BLaER1 (cell line): ENCODE measurements around the gene MAPK8.

Source experiments
- H3K27ac ChIP-seq: shearing (Covaris generic); formaldehyde crosslinking; 2 replicates; pipeline ENCODE4 v1.8.1; 2022
- H3K27me3 ChIP-seq: shearing (Covaris generic); formaldehyde crosslinking; 2 replicates; pipeline ENCODE4 v1.8.1; 2022
- H3K36me3 ChIP-seq: shearing (Covaris generic); formaldehyde crosslinking; 2 replicates; pipeline ENCODE4 v1.8.1; 2022
- H3K4me1 ChIP-seq: shearing (Covaris generic); formaldehyde crosslinking; 2 replicates; pipeline ENCODE4 v1.8.1; 2022
- H3K4me2 ChIP-seq: shearing (Covaris generic); formaldehyde crosslinking; 2 replicates; pipeline ENCODE4 v1.8.1; 2022
- H3K4me3 ChIP-seq: shearing (Covaris generic); formaldehyde crosslinking; 2 replicates; pipeline ENCODE4 v1.8.1; 2022
- H3K9ac ChIP-seq: shearing (Covaris generic); formaldehyde crosslinking; 2 replicates; pipeline ENCODE4 v1.8.1; 2022
- H3K9me3 ChIP-seq: shearing (Covaris generic); formaldehyde crosslinking; 2 replicates; pipeline ENCODE4 v1.8.1; 2022
- H4K20me1 ChIP-seq: shearing (Covaris generic); formaldehyde crosslinking; 2 replicates; pipeline ENCODE4 v1.8.1; 2022
- Cebpa-rat ChIP-seq: shearing (Covaris generic); IDR thresholded peaks from 2 replicates; pipeline ENCODE4 v1.8.1; 2022

The MAPK8 gene

GRCh38 chr10:48390933-48391845 is 84.7 kb downstream of the MAPK8 start:
- 0 out of 2 replicates have a peak, but pooled peaks cover 4% of the 10 kb centered on the region for H3K36me3 ChIP-seq
- no peak for TF ChIP-seq Cebpa-rat
- H3K9ac ChIP-seq, result no peak overlapping the region
- H3K4me2 ChIP-seq, result peak overlapping the region; percentile 43; the same call in 1 of the 2 replicates
- H3K9me3 ChIP-seq, result no peaks in the 10 kb centered on the region
- peaks cover 17% of the 10 kb centered on the region for H3K4me1 ChIP-seq
- no peak overlapping the region for H3K4me3 ChIP-seq
- no peaks in the 10 kb centered on the region for H3K27me3 ChIP-seq
- no peak overlapping the region for H3K27ac ChIP-seq
- peaks cover 88% of the 10 kb centered on the region for H4K20me1 ChIP-seq

GRCh38 chr10:48391994-48392393 is 85.5 kb downstream of the MAPK8 start:
- Histone ChIP-seq H3K36me3 (0 out of 2 replicates have a peak, but pooled peaks cover 4% of the 10 kb centered on the region), H4K20me1 (peaks cover 88% of the 10 kb centered on the region), H3K4me1 (peaks cover 17% of the 10 kb centered on the region), H3K27me3 (no peaks in the 10 kb centered on the region), H3K9me3 (no peaks in the 10 kb centered on the region), H3K9ac (no peak overlapping the region), H3K4me2 (no peak overlapping the region), H3K27ac (no peak overlapping the region), H3K4me3 (no peak overlapping the region)
- TF ChIP-seq Cebpa-rat, result no peak

GRCh38 chr10:48398261-48398660 is 91.8 kb downstream of the MAPK8 start:
- H4K20me1 ChIP-seq, result peaks cover 66% of the 10 kb centered on the region
- no peak for TF ChIP-seq Cebpa-rat
- no peak overlapping the region for H3K9ac ChIP-seq
- H3K36me3 ChIP-seq, result no peaks in the 10 kb centered on the region
- no peaks in the 10 kb centered on the region for H3K4me1 ChIP-seq
- H3K4me2 ChIP-seq, result no peak overlapping the region
- no peaks in the 10 kb centered on the region for H3K9me3 ChIP-seq
- H3K4me3 ChIP-seq, result no peak overlapping the region
- H3K27me3 ChIP-seq, result no peaks in the 10 kb centered on the region
- no peak overlapping the region for H3K27ac ChIP-seq

- no peak overlapping the region for H3K4me3 ChIP-seq
These were observed 92.6 kb downstream of the MAPK8 start for GRCh38 chr10:48399056-48399541.

GRCh38 chr10:48399551-48399950 is 93.1 kb downstream of the MAPK8 start:
- H3K36me3 ChIP-seq, result 0 out of 2 replicates have a peak, but pooled peaks cover 7% of the 10 kb centered on the region
- H3K9me3 ChIP-seq, result no peaks in the 10 kb centered on the region
- H3K9ac ChIP-seq, result no peak overlapping the region
- no peak for TF ChIP-seq Cebpa-rat
- H3K27ac ChIP-seq, result no peak overlapping the region
- no peak overlapping the region for H3K4me2 ChIP-seq
- peaks cover 63% of the 10 kb centered on the region for H4K20me1 ChIP-seq
- no peak overlapping the region for H3K4me3 ChIP-seq
- H3K27me3 ChIP-seq, result no peaks in the 10 kb centered on the region
- H3K4me1 ChIP-seq, result no peaks in the 10 kb centered on the region

More at GRCh38 chr10:48399056-48399541, 92.6 kb downstream of the MAPK8 start:
- Histone ChIP-seq H3K4me2 (no peak overlapping the region), H3K27me3 (no peaks in the 10 kb centered on the region), H4K20me1 (peaks cover 63% of the 10 kb centered on the region), H3K4me1 (no peaks in the 10 kb centered on the region), H3K9me3 (no peaks in the 10 kb centered on the region), H3K9ac (no peak overlapping the region), H3K27ac (no peak overlapping the region), H3K36me3 (0 out of 2 replicates have a peak, but pooled peaks cover 2% of the 10 kb centered on the region)
- TF ChIP-seq Cebpa-rat, result no peak

- Histone ChIP-seq H3K9me3 (no peaks in the 10 kb centered on the region), H3K27ac (no peak overlapping the region), H3K4me3 (no peak overlapping the region), H3K4me2 (no peak overlapping the region), H3K9ac (no peak overlapping the region), H3K4me1 (no peaks in the 10 kb centered on the region), H3K36me3 (0 out of 2 replicates have a peak, but pooled peaks cover 9% of the 10 kb centered on the region), H4K20me1 (peaks cover 58% of the 10 kb centered on the region), H3K27me3 (no peaks in the 10 kb centered on the region)
- no peak for TF ChIP-seq Cebpa-rat
These were observed 93.8 kb downstream of the MAPK8 start for GRCh38 chr10:48400129-48400849.

DNA sequence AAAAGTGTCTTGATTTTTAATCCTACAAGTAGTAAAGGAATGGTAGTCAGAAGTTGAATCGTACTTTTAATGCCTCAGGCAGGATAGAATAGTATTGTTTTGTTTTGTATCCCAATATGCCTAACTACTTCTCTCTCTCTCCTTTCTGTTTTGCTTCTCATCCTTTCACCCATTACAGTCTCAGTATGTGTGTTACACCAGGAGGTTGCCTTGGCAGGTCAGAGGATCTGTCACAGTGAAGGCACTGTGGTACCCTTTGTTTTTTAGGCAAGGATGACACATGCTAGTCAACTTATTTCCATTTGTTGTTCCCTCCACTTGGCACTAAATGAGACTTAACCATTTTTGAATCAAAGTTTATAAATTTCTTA is 94.4 kb downstream of the MAPK8 start:
- no peak for TF ChIP-seq Cebpa-rat
- Histone ChIP-seq H3K9ac (no peak overlapping the region), H3K4me3 (no peak overlapping the region), H3K9me3 (no peaks in the 10 kb centered on the region), H3K27me3 (no peaks in the 10 kb centered on the region), H3K4me2 (no peak overlapping the region), H3K4me1 (no peaks in the 10 kb centered on the region), H4K20me1 (peaks cover 53% of the 10 kb centered on the region), H3K27ac (no peak overlapping the region), H3K36me3 (peaks cover 11% of the 10 kb centered on the region)

GRCh38 chr10:48404646-48405045 is 98.2 kb downstream of the MAPK8 start:
- Histone ChIP-seq H3K27me3 (no peaks in the 10 kb centered on the region), H3K36me3 (peaks cover 23% of the 10 kb centered on the region), H3K27ac (no peak overlapping the region), H4K20me1 (peaks cover 19% of the 10 kb centered on the region), H3K4me3 (no peak overlapping the region), H3K4me2 (no peak overlapping the region), H3K4me1 (no peaks in the 10 kb centered on the region), H3K9me3 (no peaks in the 10 kb centered on the region), H3K9ac (no peak overlapping the region)
- TF ChIP-seq Cebpa-rat, result no peak

DNA sequence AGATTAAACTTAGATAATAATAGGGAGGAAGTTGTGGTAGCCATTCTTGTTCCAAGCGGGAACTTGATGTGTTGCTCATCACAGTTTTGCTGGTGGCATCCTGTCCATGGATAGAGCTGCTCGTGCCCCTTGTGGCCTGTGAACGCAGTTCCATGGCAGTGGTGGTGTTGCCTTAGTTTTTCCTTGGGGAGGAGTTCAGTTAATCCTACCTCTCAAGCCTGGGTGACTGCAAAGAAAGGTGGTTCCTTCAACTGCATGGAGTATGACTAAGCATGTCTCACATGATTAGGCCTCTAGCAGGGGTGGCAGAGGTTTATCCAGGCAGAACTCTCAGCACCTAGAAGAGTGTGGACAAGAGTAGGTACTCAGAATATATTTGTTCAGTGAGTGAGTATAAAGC is 99.7 kb downstream of the MAPK8 start:
- peaks cover 5% of the 10 kb centered on the region; the same call in 1 of the 2 replicates for H4K20me1 ChIP-seq
- H3K4me3 ChIP-seq, result no peak overlapping the region
- no peak overlapping the region for H3K4me2 ChIP-seq
- no peak overlapping the region for H3K27ac ChIP-seq
- H3K9me3 ChIP-seq, result no peaks in the 10 kb centered on the region
- H3K27me3 ChIP-seq, result no peaks in the 10 kb centered on the region
- H3K4me1 ChIP-seq, result no peaks in the 10 kb centered on the region
- no peak overlapping the region for H3K9ac ChIP-seq
- peaks cover 36% of the 10 kb centered on the region for H3K36me3 ChIP-seq
- TF ChIP-seq Cebpa-rat, result no peak

- Histone ChIP-seq H3K4me3 (no peak overlapping the region), H3K9ac (no peak overlapping the region), H3K27me3 (no peaks in the 10 kb centered on the region), H4K20me1 (0 out of 2 replicates have a peak, but pooled peaks cover 5% of the 10 kb centered on the region), H3K4me1 (no peaks in the 10 kb centered on the region), H3K4me2 (no peak overlapping the region), H3K9me3 (no peaks in the 10 kb centered on the region), H3K36me3 (peaks cover 38% of the 10 kb centered on the region), H3K27ac (no peak overlapping the region)
- no peak for TF ChIP-seq Cebpa-rat
These were observed 100.2 kb downstream of the MAPK8 start for GRCh38 chr10:48406658-48407057.
